D721Med (cell line): Measurements from ENCODE around the gene TOLLIP.
"Not testable (repeated sequence)": the region's sequence is repeated elsewhere in the genome, so short reads cannot be mapped to it uniquely, and the experiment has no call there.

ENCODE experiments used
- DNase-seq: peaks from one replicate; pipeline ENCODE4 v3.0.0; 2011; ENCODE audit warnings: low spot score; ENCODE audit not compliant: insufficient read length
- FAIRE-seq: peaks from 2 replicates; lab custom pipeline; 2011; peaks lifted over from hg19 to GRCh38; lab: Jason Lieb, UNC
- TF ChIP-seq, protein P1 (sequence below): IDR thresholded peaks from 2 replicates; pipeline ENCODE4 v1.5.1; 2012; ENCODE audit warnings: mild to moderate bottlenecking, control low read depth; ENCODE audit not compliant: insufficient read depth; ENCODE audit errors: missing control alignments

The TOLLIP gene

DNA sequence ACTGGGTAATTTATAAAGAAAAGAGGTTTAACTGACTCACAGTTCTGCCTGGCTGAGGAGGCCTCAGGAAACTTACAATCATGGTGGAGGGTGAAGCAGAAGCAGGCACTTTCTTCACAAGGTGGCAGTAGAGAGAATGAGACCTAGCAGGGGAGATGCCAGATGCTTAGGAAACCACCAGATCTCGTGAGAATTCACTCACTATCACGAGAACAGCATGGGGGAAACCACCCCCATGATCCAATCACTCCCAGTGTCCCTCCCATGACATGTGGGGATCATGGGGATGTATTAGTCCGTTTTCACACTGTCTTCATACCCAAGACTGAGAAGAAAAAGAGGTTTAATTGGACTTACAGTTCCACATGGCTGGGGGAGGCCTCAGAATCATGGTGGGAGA, 45.0 kb downstream of the TOLLIP start:
- not testable (repeated sequence) for FAIRE-seq, DNase-seq
- TF ChIP-seq, protein P1, sequence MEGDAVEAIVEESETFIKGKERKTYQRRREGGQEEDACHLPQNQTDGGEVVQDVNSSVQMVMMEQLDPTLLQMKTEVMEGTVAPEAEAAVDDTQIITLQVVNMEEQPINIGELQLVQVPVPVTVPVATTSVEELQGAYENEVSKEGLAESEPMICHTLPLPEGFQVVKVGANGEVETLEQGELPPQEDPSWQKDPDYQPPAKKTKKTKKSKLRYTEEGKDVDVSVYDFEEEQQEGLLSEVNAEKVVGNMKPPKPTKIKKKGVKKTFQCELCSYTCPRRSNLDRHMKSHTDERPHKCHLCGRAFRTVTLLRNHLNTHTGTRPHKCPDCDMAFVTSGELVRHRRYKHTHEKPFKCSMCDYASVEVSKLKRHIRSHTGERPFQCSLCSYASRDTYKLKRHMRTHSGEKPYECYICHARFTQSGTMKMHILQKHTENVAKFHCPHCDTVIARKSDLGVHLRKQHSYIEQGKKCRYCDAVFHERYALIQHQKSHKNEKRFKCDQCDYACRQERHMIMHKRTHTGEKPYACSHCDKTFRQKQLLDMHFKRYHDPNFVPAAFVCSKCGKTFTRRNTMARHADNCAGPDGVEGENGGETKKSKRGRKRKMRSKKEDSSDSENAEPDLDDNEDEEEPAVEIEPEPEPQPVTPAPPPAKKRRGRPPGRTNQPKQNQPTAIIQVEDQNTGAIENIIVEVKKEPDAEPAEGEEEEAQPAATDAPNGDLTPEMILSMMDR = peak; percentile 39

DNA sequence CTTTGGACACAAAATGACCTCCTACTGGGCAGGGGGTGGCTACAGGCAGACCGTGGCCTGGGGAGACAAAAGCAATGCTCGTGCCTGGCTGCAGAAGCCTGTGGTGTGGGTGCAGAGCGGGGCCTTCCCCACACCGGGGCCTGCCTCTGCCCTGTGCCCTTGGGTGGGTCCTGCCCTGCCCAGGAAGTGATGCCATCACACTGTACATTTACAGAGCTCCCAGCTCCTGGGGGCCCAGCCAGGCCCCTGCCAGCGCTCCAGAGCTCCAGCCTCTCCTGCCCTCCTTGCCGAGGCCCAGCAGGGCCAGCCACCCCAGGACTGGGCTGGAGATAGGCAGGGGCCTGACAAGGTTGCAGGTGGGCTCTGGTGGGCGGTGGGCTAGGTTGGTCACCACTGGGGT, 46.4 kb downstream of the TOLLIP start:
- DNase-seq (no peak), FAIRE-seq (no peak)
- TF ChIP-seq, protein P1 = no peak

DNA sequence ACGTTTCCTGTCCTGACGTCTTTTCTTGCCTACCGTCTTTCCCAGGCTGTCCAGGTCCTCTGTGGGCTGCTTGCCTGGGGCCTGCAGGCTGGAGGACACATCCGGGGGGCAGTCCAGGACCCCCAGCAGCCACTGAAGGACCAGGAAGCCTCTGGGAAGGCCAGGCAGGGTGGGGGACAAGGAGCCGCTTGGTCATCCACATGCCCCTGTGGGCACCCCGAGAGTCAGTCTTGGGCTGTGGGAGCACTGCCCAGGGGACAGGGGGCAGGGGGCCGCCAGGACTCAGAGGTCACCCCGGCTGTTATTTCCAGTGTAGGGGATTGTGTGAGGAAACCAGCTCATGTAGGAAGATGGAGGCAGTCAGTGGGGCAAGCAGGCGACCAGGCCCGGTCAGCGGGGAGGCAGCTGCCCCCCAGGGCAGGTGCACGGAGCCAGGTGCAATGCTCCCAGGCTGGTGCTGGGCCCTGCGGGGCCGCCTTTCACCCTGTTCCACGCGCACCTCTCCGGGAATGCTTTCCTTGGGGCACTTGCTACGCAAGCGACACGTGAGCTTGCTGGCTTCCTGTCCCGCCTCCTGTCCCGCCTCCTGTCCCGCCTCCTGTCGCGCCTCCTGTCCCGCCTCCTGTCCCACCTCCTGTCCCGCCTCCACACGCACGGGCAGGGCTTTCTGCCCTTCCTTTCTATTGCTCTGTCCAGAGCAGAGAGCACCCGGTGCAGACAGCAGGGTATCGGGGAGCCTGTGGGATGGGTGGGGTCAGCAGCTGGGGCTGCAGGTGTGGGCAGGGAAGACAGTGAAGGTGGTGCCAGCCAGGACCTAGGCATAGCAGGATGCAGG, 47.0 kb downstream of the TOLLIP start:
- no peak for FAIRE-seq
- TF ChIP-seq, protein P1 = no peak
- no peak for DNase-seq

DNA sequence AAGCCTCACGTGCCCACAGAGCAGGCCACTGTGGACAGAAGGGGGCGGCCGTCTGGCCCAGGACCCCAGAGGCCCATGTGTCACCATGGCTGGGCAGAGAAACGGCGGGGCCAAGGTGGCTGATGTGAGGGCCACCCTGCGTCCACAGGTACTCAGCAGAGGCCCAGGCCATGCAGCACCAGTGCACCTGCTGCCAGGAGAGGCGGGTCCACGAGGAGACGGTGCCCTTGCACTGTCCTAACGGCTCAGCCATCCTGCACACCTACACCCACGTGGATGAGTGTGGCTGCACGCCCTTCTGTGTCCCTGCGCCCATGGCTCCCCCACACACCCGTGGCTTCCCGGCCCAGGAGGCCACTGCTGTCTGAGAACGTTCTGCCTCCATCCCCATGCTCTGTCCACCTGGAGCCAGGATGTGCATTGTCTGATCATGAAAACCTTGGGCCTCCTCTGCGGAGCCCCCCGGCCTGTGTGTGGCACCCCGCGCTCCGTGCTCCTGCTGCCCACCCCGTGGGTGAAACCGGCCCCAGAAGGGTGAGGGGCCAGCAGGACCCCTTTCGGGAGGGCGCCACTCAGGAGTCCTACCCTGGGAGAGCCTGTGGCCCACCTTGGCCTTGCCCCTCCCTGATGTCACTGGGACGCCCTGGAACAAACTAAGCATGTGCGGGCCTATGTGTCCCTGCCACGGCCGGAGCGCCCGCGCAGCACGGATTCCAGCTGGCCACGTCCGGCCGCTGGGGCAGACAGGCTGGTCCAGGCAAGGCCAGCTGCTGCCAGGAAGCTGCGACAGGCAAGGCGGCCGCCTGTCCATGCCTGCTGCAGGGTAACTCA, 48.0 kb downstream of the TOLLIP start:
- no peak for DNase-seq
- TF ChIP-seq, protein P1 = no peak
- FAIRE-seq = no peak

DNA sequence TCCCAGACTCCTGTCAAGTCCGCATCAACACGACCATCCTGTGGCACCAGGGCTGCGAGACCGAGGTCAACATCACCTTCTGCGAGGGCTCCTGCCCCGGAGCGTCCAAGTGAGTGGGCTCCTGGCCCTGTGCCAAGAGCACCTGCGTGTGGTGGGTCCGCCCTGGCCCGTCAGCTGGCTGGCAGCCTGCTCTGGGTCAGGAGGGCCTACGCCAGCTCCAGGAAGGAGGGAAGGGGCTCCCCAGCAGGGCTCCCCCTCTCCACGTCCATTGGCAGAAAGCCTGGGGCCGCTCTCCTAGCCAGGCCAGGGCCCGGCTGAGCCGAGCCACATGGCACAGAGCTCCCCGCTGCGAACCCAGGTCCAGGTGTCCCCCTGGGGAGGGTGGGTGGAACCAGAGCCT, 48.8 kb downstream of the TOLLIP start:
- TF ChIP-seq, protein P1 = no peak
- DNase-seq (no peak), FAIRE-seq (no peak)

DNA sequence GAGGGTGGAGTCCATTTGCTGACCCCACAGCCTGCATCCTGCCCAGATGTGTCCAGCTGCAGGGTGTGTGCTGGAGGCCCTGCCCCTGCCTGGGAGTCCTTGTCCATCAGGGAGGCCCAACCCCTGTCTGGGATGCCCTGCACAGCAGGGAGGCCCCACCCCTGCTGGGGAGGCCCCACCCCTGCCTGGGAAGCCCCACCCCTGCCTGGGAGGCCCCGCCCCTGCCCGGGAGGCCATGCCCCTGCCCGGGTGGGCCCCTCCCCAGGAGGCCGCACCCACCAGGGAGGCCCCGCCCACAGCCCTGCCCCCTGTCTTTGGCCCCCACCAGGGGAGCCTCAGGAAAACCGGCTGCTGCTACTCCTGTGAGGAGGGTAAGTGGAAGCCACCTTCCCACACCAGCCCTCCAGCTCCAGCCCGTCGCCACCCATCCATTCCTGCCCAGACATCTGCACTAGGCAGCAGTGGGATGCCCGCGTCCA, 49.4 kb downstream of the TOLLIP start:
- DNase-seq (no peak), FAIRE-seq (no peak)
- TF ChIP-seq, protein P1 = no peak
